Activated CD4-positive, alpha-beta T cell treated with anti-CD3 and anti-CD28 coated beads, Interleukin-2, Interleukin-6, amounts not matched to agents 100 ng/mL and 50 ng/mL, durations not matched to agents 16 hours and 8 hours (primary cell): ENCODE measurements around the gene GDF10.

Experiments used
- DNase-seq: peaks from one replicate; pipeline ENCODE4 v3.0.0-alpha.2; 2020

Gene GDF10

GRCh38 chr10:47299611-47300428 is at the start of gene GDF10:
Gene GDF10, plus strand, starts transcription at chr10:47300197. Its CDS starts 455 bp downstream, at chr10:47300652.
- DNase-seq, result no peak

DNA sequence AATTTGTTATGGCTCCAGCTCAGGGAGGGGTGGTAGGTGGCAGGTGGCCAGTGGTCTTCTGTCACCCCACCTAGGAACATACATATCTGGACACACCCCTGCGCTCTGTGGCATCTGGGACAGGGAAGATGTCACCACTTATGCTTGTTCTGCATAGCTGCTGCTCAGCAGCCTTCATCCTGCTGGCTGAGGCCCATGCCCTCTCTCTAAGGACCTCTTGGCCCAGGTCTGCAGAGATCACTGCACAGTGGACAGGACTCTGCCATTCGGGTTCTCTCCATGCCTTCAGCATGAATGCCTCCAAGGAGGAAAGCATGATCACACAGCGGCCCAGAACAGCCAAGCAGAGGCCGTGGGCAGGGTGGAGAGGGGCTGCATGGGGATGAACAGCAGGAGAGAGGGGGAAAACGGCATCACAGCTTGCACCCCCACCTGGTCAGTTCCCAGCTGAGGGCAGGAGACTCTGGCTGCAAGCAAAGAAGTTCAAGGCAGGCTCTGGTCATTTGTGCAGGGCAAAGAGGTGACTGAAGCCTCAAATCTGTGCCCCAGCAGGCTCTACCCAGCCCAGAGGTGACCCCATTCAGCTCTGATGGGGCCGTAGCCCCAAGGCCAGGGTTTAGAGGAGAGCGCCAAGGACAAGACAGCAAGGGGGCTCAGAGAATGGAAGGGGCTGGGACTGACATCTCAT is 47.8 kb upstream of the GDF10 start:
- no peak for DNase-seq

- DNase-seq, result no peak
Measured at GRCh38 chr10:47253030-47253637, 46.9 kb upstream of the GDF10 start.

DNA sequence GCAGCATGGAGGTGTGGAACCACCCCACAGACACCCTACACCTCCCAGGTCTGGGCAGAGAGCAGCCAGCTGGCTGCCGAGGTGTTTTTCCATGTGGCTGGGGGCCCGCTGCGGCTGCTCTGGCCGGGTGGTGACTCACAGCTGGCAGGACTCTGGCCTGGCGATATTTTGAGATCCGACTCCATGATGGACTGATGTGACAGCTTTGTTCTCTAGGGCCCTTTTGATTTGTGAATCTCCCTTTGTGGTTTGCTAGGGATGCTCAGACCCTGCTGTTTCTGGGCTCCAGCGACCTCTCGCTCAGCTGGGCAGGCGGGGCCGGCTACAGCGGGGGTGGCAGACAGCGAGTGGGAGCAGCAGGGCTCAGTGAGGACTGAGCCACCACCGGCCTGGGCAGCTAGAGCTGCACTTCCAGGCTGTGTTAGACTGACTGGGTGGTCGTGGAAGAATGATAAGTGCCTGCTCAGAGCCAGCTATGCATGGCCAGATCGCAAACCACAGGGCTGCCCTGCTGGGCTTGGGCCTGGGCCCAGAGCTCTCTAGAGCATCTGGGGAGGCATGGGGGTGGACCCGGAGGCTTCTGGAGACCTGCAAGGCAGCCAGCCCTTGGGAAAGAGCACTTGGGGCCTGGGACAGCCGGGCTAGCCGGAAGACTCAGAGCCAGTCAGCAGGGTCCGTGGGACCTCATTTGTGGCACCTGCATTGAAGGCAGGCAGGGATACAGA is 46.2 kb upstream of the GDF10 start:
- no peak for DNase-seq

DNA sequence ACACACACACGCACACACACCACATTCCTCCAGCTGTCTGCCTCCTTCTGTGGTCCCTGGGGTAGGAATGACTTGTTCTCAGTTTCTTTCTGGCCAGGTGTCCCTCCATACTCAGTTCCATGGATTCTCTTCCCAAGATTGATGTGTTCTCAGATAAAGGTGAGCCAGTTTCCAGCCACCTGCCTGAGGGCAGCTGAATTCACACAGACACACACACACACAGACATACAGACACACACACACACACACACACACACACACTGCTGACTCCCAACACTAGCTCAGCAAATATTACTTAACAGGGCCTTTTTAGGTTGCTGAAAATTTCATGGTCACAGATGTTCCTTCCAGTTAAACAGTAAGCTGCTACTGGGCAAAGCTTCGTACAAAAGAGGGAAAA is 45.4 kb upstream of the GDF10 start:
- no peak for DNase-seq

- no peak for DNase-seq
Measured at GRCh38 chr10:47255033-47255813, 44.8 kb upstream of the GDF10 start.

DNA sequence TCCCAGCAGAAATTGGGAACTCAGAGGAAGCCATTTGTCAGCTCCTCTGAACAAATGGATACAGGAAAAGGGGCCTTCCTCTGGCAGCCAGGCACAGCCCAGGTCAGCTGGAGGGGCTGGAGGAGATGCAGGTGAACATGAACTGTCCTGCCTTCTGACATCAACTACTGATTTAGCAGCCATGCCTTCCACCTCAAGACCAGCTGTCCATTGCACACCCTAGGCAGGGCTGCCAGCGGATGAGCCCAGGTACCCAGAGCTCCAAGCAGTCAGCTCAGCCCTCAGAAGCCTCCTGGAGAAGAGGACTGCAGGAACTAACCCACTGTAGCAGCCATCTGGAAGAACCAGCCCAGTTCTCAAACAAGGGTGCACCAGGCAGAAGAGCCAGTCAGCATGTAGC is 44.1 kb upstream of the GDF10 start:
- DNase-seq, result no peak

GRCh38 chr10:47256751-47257336 is 43.2 kb upstream of the GDF10 start:
- DNase-seq, result no peak

DNA sequence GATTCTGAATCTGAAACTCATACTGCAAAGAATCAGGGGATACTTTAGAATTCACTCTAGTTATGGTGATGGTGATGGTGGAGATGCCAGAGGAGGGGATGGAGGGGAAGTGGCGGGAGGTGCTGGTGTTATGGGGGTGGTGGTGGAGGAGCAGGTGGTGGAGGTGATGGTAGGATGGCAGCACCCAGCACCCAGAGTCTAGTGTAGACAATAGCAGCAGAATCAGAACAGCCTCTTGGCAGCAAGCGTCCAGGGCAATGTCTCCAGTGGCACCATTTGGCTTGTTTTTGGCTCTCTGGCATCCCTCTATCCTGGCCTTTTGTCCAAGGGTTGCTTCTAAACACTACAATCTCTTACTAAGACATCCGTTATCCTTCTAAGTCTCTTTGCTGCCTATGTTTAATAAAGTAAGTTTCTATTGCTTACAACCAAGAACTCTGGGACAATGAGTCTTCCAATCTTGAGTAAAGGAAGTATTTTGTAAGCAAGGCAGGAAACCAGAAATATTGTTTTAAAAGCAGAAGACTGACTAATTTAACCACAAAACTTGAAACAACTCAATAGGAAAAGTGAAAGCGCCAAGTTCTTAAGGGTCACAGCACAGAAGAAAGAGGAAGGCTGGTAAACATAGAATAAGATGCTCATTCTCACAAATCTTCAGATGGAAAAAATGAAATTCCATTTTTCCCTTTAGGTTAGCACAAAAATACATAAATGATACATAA is 42.4 kb upstream of the GDF10 start:
- peak; percentile 47 for DNase-seq

DNA sequence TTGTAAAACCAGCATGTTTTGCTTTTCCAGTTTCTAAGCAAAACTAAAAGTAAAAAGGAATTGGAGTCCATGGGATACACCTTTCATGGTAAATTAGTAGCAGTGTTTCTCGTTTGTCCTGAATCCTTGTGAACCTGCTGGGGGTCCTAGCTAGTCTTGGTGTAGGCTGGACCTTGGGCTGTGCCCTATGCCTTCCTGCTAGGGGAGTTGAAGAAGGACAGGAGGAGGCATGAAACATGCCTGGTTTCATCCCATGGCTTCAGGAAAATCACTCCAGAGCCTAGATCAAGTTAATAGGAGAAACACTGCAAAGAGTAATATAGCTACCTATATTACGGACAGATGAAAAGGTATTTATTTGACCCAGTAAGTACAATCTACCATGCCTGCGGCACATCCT is 41.1 kb upstream of the GDF10 start:
- DNase-seq, result no peak

DNA sequence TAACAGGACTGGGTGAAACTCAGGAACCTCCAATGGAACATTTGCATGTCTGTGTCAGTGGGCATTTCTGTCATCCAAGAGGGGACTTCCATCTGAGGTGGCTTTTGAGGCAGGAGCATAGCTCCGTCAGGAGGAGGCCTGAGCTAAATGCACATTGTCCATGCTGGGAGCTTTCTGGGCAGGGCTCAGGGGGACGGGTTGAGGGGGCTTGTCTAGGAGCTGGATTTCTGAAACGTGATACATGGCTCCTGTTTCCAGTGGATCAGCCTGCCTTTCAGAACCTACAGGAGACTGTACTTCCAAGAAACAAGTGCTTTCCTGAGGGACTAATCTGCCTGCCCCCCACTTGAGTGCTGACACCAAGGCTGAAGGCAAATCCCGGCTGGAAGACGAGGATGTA is 40.5 kb upstream of the GDF10 start:
- no peak for DNase-seq

DNA sequence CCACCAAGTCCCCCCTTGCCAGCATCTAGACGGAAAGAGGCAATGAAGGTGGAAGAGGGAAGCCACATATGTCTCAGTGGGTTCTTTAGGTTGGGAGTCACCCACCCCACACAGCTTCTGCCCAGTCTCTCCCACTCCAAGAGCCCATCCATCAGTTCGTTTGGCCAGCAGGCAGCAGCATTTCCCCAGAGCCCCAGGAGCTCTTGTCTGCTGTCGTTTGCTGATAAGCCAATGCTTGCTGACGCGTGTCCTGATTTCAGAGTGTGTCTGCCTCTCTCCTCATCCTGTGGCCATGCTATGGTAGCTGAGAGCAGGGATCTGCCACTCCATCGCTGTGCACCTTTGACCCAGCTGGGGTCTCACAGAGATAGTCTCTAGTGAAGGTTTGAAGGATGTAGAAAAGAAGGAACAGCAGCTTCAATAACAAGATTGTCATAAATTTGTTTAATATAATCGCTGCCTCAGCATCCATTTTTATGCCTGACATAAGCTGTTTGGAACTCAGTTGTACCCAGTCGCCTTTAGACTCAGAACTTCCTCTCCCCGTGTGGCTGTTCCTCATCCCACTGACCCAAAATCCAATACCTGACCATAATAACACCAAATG is 39.4 kb upstream of the GDF10 start:
- DNase-seq, result no peak

GRCh38 chr10:47261121-47261520 is 38.9 kb upstream of the GDF10 start:
- DNase-seq, result peak; percentile 15

- no peak for DNase-seq
Measured at GRCh38 chr10:47261556-47261955, 38.4 kb upstream of the GDF10 start.

- DNase-seq, result no peak
Measured at GRCh38 chr10:47262606-47263533, 37.1 kb upstream of the GDF10 start.

DNA sequence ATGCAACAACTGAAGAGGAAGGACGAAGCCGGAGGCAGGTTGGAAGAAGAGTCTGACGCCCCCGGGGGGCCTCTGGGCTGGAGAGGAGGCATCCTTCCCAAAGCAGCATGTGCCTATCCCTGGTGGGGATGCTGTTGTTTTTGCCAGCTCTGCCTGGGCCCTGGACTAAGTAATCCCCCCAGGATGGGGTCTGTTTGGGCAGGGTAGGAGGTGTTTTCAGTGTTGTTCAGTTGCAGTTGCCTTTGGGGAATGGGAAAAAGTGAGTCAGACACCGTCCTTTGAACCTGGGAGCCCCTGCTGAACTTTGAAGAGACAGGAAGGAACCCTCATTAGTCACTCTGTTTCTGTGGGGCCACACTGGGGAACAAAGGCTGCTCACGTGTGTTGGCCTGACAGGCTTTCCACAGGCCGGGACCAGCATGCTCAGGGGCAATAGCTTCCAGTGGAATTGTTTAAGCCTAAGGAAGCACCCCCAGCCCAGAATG is 35.2 kb upstream of the GDF10 start:
- peak; percentile 31 for DNase-seq

- DNase-seq, result no peak
Measured at GRCh38 chr10:47266602-47267001, 33.4 kb upstream of the GDF10 start.

- no peak for DNase-seq
Measured at GRCh38 chr10:47268696-47269095, 31.3 kb upstream of the GDF10 start.

DNA sequence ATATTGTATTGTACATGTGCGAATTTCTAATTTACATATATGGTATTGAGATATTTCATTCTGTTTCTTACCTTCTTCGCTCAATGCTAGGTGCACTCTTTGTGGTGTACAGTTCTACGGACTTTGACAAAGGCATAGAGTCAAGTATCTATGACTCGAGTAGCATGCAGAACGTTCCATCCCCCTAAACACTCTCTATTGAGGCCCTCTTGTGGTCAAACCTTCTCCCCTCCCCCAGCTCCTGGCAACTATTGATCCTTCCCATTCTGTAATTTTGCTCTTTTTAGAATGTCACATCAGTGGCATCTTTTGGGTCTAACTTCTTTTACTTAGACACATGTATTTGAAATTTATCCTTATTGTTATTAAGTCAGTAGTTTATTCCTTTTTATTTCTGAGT is 30.7 kb upstream of the GDF10 start:
- DNase-seq, result no peak

DNA sequence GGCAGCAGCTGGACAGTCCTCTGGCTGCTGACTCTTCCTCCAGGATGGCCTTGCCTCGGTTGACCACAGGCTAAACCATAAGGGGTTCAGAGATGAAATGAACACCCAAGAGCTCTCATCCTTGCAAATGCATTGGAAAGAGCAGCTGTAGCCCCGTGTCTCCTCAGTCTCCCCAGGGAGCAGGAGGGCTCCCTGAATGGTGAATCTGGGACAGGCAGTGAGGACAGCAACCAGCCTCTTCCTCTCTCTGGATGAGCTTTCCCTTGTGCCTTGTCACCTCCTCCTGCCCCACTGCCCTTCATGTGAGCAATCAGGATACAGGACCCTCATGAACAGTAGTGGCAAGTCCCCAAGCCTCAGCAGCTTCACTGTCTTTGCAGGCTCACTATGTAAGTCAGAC is 23.9 kb upstream of the GDF10 start:
- no peak for DNase-seq
